GM12874 (cell line): ENCODE data around the gene CSNK2B.

Experiments used
- TF ChIP-seq, protein P1 (sequence below): IDR thresholded peaks from 2 replicates; pipeline ENCODE4 v1.5.1; 2011; ENCODE audit warnings: low read depth, mild to moderate bottlenecking, control low read depth, low read length, moderate library complexity; ENCODE audit not compliant: insufficient read depth

The CSNK2B gene

GRCh38 chr6:31665501-31666336 lies at the start of gene CSNK2B:
Gene CSNK2B (plus strand): TSS chr6:31666080. CDS start chr6:31666832, 752 bp downstream.
- TF ChIP-seq, protein P1, sequence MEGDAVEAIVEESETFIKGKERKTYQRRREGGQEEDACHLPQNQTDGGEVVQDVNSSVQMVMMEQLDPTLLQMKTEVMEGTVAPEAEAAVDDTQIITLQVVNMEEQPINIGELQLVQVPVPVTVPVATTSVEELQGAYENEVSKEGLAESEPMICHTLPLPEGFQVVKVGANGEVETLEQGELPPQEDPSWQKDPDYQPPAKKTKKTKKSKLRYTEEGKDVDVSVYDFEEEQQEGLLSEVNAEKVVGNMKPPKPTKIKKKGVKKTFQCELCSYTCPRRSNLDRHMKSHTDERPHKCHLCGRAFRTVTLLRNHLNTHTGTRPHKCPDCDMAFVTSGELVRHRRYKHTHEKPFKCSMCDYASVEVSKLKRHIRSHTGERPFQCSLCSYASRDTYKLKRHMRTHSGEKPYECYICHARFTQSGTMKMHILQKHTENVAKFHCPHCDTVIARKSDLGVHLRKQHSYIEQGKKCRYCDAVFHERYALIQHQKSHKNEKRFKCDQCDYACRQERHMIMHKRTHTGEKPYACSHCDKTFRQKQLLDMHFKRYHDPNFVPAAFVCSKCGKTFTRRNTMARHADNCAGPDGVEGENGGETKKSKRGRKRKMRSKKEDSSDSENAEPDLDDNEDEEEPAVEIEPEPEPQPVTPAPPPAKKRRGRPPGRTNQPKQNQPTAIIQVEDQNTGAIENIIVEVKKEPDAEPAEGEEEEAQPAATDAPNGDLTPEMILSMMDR: no peak

DNA sequence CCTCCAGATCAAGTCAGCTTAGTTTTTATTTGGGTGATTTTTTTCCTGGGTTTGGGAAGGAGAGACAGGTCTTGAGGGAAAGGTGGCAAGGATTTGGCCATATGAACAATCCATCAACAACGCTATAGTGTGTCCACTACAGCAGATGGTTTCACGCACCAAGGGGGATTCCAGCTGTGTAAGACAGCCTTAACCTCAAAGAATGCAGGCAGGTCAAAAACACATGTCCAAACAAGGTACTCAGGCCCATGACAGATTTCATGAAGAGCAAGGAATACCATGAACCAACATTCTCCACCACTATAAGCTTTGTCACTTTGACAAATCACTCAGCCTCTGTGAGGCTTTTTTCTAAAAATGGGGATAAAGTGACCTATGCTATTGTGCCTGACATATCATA lies 48.9 kb upstream of the CSNK2B start:
- TF ChIP-seq, protein P1: no peak

- TF ChIP-seq, protein P1: no peak
Measured at GRCh38 chr6:31619805-31620585, 45.9 kb upstream of the CSNK2B start.

DNA sequence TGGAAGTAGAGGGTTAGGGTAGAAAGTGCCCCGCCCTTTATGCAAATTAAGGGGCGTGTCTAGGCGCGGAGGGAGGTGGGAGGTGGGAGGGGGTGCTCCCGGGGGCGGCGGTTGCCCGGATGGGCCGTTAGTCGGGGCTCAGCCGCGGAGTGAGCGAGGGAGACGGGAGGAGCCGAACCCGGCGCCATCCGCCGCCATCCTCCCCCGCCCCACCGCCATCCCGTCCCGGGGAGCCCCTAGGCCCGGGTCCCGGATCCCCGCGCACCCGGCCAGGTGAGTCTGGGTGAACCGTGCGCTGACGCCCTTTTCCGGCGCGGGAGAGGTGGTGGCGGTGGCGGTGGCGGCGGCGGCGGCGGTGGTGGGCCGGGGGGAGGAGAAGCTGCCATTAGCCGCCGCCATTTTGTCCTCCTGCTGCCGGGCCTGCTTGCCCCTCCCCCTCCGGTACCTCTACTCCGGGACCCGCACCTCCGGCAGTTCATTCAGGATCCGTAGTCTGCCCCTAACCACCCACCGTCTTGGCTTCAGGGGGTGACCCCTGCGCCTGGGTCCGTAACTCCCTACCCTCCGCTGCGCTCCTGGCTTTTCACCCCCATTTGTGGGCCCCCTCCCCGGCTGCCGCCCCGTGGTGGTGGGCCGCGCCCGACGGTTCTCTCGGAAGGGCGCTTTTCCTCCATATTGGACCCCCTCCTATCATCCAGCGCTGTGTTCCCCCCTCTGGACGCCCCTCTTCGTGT lies 45.1 kb upstream of the CSNK2B start, which contains the start of gene PRRC2A:
Gene PRRC2A, plus strand, starts transcription at position 130 of the 734 bp plus-strand sequence. CDS start 2,075 bp downstream, outside the sequence.
- TF ChIP-seq, protein P1: no peak

GRCh38 chr6:31621320-31621939 lies 44.5 kb upstream of the CSNK2B start:
- TF ChIP-seq, protein P1: no peak

DNA sequence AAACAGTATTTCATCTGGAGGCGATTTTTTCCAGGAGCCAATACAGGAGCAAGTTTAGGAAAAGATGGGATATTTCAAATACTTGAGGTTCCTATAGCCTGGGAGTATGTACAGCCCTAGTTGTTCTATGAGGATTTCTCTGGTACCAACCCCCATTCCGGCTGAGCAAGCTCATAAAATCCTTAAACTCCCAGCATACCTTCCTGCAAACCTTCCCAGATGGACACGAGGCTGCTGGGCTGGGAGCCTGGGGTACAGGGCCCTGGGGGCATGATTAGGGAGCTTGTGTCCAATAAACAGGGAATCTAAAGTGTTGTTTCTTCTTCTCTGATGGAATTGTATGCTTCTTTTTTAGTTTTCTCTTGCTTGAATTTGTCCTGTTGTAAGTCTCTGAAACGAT lies 43.9 kb upstream of the CSNK2B start:
- TF ChIP-seq, protein P1: no peak
